Activated CD4-positive, alpha-beta T cell treated with anti-CD3 and anti-CD28 coated beads, Interleukin-2, amount 50 U/mL, for 1 hour (primary cell): Measurements from ENCODE around the gene LYPLA2.

Source experiments
- DNase-seq: peaks from one replicate; pipeline ENCODE4 v3.0.0-alpha.2; 2020

Gene LYPLA2

DNA sequence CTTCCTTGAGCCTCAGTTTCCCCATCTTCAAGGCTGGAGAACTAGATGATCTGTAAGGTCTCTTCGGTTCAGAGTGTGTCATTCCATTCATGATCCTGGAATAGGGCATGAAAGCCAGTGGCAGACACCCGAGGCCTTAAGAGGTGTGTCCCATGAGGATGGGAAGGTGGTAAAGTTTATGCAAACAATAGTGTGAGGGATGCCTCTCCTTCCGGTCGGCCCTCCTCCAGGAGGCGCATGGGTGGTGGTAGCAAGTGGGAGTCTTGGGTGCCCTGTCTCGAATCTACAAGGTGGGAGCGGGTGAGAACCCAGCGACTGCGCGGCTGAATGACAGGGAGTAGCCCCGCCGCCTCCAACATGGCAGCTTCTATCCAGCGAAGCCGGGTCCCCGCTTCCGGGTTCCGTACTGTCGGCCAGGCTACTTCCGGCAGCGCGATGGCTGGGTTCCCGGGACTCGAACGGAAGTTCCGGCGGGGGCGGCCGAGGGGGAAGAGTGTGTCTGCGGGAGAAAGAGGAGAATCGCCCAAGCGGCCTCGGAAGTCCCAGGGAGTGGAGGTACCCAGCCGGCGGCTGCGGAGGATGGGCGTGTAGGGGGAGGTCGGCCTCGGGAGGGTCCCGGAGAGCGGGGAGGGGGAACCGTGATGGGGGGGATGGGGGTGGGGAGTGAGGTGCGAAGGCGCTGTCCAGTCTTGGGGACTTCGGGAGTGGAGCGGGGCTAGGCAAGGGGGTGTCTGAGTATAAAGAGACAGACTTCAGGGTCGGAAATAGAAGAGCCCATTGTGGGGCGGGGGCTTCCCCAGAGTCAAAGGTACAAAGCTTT, at the start of gene LYPLA2:
TSS of gene LYPLA2 (plus strand) at position 450 of the 820 bp plus-strand sequence. CDS start 1,538 bp downstream, outside the sequence.
- peak; percentile 82 for DNase-seq

DNA sequence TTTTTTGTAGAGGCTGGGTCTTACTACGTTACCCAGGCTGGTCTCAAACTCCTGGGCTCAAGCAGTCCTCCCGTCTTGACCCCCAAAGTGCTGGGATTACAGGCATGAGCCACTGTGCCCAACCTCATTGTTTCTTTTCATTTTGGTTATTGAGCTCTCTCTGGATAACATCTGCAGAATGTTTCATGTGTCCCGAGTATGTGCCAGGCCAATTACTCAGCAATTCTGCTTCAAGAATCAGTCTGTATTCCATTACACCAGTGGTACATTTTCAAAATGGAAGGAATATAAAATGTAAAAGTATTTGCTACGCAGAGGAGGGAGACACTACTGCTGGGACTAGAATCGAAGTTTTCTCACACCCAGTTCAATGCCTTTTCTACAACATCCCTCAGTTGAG, 49.3 kb upstream of the LYPLA2 start:
- no peak for DNase-seq

DNA sequence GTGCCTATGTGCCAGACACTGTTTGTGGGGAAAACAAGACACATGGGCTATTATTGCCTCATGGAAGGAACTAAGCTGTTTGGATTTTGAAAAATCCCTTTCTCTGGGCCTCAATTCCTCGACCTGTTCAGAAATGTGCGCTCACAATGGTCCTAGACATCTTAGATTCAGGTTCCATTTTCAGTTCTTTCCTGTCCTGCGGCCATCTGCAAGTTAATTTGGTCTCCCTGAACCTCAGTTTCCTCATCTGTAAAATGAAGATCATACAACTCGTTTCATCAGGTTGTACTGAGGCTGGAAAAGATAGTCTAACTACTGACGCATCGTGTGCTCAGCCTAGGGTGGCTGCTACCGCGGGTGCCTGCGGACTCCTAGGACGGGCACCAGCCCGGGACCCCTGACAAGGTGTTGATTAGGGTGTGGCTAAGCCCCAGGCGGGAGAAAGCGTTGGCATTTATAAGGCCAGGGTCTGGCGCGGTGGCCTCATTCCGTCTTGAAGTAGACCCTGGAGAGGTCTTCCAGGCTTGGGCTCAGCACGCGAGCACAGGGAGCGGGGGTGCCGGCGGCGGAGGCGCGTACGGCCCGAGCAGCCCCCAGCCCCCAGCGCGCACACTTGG, 48.2 kb upstream of the LYPLA2 start:
- DNase-seq: no peak

DNA sequence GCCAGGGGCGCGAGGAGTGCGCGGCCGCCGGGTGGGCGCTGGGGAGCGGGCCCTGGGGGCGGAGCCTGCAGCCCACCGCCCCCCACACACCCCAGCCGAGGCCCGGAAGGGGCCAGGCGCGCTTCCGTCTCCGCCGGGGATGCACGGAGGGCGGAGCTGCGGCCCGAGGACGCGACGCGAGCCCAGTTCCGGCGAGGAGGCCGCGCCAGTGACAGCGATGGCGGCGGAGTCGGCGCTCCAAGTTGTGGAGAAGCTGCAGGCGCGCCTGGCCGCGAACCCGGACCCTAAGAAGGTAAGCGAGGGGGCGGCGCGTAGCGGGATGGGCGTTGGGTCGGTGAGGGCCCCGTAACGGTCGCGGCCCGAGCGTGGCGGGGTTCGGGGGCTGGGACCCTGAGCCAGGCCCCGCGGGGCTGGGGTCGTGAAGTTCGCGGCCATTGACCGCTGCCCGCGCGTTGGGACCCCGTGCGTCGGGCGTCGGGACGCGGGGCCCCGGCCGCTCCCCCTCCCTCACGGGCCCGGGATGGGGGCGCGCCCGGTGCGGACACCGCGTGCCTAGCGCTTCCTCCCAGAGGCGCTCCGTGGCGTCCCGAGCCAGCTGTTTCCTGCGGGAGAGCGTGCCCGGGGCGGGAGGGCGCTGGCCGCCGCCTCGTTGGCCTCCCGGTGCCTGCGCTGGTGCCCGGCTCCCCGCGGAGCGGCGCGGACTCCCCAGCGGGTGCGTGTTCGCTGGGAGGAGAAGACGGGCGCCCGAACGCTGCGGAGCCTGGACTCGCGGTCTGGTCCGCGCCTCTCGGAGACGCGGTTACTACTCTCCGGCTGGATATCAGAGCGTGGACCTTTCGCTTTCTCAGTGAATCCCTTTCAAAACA, 47.4 kb upstream of the LYPLA2 start, which contains the start of gene ELOA:
TSS of gene ELOA (plus strand) at position 185 of the 866 bp plus-strand sequence. CDS start at position 218, 33 bp downstream.
- DNase-seq: peak; percentile 72

DNA sequence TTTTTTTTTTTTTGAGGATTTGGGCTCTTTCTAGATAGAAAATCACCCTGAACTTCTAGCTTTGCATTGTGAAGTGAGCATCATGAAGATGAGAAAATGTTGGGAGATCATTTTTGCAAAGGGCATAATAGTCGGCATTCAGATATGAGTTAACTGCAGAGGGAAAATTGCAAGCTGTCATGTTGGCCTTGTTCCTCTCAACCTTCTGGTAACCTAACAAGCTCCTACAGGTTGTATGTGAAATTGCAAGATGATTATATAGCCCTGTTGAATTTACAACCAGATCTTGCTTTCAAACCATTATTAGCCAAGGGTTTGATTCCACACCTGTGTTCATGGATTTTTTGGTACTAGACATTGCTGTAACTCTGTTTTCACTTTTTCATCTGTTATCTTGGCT, 45.4 kb upstream of the LYPLA2 start:
- DNase-seq: no peak

DNA sequence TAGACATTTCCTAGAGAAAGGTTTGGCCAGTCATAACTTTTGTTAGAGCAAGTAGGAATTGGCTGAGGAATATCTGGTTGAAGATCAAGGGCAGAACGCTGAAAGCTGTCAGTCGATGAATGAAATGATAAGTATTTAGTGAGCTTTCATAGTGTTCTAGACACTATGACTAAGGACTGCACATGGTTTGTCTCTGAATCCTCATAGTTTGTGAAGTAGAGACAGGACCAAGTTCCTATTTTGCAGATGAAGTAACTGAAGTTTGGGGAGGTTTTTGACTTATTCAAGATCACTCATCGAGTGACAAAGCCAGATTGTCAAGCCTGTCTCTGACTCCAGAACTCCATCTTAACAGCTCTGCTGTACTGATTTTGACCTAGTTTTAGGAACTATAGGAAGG, 42.9 kb upstream of the LYPLA2 start:
- DNase-seq: no peak

DNA sequence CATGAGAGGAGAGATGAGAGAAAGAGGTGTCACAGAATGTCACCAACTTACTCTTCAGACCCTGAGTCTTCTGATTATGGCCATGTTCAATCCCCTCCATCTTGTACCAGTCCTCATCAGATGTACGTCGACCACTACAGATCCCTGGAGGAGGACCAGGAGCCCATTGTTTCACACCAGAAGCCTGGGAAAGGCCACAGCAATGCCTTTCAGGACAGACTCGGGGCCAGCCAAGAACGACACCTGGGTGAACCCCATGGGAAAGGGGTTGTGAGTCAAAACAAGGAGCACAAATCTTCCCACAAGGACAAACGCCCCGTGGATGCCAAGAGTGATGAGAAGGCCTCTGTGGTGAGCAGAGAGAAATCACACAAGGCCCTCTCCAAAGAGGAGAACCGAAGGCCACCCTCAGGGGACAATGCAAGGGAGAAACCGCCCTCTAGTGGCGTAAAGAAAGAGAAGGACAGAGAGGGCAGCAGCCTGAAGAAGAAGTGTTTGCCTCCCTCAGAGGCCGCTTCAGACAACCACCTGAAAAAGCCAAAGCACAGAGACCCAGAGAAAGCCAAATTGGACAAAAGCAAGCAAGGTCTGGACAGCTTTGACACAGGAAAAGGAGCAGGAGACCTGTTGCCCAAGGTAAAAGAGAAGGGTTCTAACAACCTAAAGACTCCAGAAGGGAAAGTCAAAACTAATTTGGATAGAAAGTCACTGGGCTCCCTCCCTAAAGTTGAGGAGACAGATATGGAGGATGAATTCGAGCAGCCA, 39.7 kb upstream of the LYPLA2 start:
- peak; percentile 15 for DNase-seq

GRCh38 chr1:23751815-23752200, 39.1 kb upstream of the LYPLA2 start:
- no peak for DNase-seq

GRCh38 chr1:23752909-23753308, 38.0 kb upstream of the LYPLA2 start:
- DNase-seq: no peak

DNA sequence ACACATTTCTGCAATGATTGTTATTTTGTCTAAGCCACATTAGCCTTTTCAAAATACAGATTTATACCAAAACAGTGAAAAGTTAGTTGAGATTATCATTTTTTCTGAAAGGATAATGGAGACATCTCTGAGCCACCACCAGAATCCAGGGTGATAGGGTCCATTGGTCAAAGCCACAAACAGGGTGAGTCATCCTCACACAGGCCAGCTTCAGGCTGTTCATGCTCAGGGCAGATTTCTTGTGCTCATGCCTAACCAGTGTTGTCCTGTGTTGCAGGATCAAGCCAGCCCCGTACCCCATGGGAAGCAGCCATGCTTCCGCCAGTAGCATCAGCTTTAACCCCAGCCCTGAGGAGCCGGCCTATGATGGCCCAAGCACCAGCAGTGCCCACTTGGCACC, 34.3 kb upstream of the LYPLA2 start:
- DNase-seq: no peak

DNA sequence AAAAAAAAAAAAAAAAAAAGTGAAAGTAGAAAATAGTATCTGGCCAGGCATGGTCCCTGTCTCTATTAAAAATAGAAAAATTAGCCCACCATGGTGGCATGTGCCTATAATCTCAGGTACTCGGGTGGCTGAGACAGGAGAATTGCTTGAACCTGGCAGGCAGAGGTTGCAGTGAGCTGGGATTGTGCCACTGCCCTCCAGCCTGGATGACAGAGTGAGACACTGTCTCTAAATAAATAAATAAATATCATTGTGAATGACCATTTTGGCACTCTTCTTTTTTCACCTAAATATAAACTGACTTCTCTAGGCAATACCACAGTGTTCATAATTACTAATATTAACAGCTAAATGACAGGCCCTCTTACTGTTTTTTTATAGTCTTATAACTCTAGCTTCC, 33.1 kb upstream of the LYPLA2 start:
- no peak for DNase-seq

DNA sequence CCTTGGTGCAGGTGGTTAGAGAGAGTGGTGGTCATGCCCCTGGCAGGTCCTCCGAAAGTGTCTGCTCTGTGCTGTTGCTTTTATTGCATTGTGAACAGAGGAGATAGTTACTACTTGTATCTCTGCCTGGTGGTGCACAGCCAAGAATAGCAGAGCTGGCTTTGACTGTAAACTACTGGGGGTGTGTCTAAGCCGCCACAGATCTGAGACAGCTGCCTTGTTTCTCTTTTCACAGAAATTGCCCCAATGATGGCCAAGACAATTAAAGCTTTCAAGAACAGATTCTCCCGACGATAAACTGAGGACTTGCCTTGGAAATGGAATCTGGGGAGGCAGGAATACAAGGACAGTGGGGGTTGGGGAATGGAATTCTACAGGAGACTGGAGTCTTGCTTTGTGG, 31.7 kb upstream of the LYPLA2 start:
- DNase-seq: no peak

DNA sequence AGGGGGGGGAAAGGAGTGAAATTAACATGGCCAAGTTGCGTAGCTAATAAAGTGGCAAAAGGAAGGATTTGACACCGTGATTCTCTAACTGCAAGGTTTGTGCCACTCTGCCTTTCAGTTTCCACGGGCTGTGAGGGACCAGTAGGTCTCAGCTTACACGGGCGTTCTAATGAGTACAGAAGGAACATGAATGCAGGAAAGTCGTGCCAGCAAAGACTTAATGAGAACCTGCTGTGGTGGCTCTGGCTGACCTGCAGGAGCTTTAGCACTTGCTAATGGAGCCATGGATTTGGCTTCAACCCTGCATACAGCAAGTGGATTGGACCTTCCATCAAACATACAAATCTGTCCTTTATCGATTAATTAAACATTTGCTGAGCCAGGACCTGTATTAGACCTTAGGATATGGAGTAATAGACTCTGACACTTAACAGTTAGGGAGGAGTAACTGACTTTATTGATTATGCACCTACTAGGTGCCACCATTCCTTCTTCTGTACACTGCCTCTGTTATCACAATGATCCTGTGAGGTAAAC, 27.8 kb upstream of the LYPLA2 start:
- no peak for DNase-seq

DNA sequence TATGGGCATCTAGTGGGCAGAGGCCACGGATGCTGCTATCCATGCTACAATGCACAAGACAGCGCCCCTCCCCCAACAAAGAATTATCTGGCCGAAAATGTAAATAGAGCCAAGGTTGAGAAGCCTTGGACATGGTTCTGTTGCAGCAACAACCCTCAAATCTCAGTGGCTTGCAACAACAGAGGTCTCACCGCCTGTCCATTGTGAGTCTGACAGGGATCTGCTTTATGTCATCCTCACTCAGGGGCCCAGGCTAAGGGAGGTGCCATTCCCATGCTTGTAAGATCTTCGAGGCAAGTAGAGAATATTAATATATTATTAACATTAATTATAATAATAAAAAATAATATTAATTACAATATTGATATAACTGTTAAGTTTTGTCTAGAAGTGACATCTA, 22.2 kb upstream of the LYPLA2 start:
- no peak for DNase-seq

DNA sequence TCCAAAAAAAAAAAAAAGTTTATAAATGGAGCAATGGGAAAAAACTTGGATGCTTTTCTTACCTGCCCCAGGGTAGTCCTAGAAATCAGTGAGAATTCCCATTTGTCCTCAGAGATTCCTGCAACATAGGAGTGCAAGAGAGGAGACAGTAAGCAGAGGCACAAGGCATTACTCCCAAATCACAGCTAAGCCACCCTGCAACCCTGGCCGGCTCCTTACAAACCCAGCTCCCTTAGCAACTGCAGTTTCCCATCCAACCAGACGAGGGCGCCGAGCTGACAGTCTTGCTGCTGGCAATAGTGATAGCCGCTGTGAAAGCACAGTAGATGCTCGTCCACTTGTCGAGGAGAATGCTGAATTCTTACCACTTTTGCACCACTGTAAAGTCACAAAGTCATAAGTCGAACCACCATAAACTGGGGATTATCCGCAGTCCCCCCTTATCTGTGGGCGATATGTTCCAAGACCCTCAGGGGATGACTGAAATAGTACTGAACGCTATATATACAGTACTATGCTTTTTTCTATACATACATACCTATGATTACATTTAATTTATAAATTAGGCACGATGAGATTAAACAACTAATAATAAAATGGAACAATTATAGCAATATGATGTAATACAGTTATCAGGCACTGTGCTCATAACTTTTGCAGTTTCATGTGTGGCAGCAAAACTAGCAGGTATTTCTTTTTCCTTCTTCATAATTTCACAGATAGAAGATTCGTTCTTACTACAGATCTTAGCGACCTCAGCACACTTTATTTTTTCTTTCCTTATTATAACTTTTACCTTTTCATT, 18.7 kb upstream of the LYPLA2 start:
- DNase-seq: peak; percentile 87

GRCh38 chr1:23772854-23773242, 18.1 kb upstream of the LYPLA2 start:
- DNase-seq: no peak

- no peak for DNase-seq
Measured at GRCh38 chr1:23774174-23774880, 16.6 kb upstream of the LYPLA2 start.

DNA sequence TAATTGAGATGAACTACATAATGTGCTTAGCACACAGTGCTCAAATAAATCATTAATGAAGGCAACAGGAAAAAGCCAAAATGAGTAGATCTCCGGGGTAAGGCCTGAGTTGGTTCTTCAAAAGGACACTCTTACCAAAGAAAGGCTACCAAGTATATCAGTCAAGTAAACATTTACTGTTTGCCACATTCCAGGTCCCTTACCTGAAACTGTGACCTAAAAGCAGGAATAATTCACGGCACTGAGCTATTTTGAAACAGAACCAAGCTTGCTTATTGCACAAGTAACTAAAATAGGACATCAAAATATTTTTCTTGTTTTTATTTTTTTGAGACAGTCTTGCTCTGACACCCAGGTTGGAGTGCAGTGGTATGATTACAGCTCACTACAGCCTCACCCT, 14.7 kb upstream of the LYPLA2 start:
- no peak for DNase-seq

GRCh38 chr1:23777979-23778814, 12.7 kb upstream of the LYPLA2 start, which contains the start of gene PITHD1:
Gene PITHD1 (plus strand): TSS chr1:23778418. CDS start chr1:23778516, 98 bp downstream.
- DNase-seq: peak; percentile 74
